ENCODE measurements around the gene RBMS3. TPM values are rescaled to one million over a fixed set of nuclear protein-coding genes. Genes with fewer than 3 reads are reported as not detected.
"Not testable (repeated sequence)": the region's sequence is repeated elsewhere in the genome, so short reads cannot be mapped to it uniquely, and the experiment has no call there.

Gene RBMS3
- total RNA-seq, result 7.7 and 13.2 TPM in 2 replicates

DNA sequence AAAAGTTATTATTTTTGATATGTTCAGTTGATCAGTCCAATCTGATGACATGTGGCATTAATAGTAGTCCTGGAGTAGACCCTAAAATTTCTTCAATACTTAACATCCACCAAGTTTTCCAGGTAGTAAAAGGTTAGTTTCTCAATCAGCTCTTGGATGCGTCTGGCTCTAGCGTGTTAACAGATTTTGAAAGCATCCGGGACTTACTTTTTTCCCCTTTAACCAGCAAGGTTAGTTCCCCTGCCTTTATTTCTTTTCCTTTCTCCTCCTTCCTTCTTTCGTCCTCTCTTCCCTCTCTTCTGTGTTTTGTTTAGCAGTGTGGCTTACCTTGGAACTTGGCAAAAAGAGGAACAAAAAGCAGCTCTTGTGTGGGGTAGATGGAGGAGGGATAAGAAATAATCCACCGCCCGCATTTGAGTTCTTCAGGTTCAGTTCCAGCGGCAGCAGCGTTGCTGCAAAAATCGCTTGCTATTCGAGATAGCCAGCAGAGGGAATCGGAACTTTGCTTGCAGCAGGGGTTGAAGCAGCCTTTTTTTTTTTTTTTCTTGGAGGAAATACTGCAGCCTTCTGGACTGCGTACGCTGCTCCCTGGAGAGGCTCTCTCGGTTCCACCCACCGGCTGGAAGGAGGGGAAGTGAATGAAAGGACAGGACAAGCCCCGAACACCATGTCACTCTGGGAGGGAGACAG lies at the start of gene RBMS3:
TSS of gene RBMS3 (plus strand) at position 668 of the 690 bp plus-strand sequence.
- H3K4me3 ChIP-seq (ENCODE audit: low read depth, low read length), result peak within 1 kb of the TSS; percentile 65
- TF ChIP-seq, protein P1, sequence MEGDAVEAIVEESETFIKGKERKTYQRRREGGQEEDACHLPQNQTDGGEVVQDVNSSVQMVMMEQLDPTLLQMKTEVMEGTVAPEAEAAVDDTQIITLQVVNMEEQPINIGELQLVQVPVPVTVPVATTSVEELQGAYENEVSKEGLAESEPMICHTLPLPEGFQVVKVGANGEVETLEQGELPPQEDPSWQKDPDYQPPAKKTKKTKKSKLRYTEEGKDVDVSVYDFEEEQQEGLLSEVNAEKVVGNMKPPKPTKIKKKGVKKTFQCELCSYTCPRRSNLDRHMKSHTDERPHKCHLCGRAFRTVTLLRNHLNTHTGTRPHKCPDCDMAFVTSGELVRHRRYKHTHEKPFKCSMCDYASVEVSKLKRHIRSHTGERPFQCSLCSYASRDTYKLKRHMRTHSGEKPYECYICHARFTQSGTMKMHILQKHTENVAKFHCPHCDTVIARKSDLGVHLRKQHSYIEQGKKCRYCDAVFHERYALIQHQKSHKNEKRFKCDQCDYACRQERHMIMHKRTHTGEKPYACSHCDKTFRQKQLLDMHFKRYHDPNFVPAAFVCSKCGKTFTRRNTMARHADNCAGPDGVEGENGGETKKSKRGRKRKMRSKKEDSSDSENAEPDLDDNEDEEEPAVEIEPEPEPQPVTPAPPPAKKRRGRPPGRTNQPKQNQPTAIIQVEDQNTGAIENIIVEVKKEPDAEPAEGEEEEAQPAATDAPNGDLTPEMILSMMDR (conservative IDR thresholded peaks at IDR 0.05; ENCODE audit: low read depth, low read length), result peak; percentile 59
- peak; percentile 84 for DNase-seq (ENCODE audit: low read depth)

DNA sequence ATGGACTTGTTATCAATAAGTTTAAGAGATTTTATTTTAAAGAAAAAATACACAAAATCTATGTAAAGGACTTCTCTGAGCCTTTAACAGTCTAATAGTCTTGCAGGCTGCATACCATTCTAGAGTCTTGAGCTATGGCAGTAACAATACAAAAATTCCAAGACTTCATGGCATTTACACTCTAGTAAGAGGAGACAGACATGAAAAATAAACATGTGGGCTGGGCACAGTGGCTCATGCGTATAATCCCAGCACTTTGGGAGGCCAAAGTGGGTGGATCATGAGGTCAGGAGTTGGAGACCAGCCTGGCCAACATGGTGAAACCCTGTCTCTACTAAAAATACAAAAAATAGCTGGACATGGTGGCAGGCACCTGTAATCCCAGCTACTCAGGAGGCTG lies 47.7 kb upstream of the RBMS3 start:
- peak; percentile 26 for DNase-seq (ENCODE audit: low read depth)
- H3K4me3 ChIP-seq (ENCODE audit: low read depth, low read length), result not testable (repeated sequence)

DNA sequence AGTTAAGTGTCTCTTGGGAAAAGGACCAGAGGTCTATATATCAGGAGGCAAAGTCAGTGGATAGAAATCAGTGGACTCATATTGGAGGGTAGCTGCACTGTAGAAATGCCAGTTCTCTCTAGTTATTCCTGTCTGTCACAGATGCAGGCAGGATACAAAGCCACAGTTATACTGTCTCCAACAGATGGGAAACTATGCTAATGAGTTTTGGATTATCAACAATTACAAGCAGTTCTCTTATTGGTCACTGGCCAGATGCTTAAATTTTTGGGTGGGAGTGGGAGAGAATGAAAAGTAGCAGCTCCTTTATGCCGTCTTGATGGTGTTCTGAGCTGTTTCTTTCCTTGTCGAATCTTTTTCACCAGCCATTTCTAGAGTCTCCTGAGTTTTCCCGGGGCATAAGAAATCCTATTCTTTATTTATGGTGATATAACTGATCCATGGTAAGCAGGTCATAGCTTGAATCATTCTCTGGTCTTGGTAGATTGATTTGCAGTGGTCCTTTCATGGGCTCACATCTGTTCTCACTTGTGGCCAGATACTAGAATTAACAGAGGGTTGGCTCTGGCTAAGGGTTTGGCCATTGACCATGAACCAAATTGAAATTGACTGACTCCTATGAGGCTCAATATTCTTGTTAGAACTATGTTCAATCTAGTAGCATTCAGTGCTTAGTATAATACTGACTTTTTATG lies 44.6 kb upstream of the RBMS3 start:
- no peak overlapping the region for H3K4me3 ChIP-seq (ENCODE audit: low read depth, low read length)
- no peak for DNase-seq (ENCODE audit: low read depth)
- TF ChIP-seq, protein P1 (conservative IDR thresholded peaks at IDR 0.05; ENCODE audit: low read depth, low read length), result no peak

DNA sequence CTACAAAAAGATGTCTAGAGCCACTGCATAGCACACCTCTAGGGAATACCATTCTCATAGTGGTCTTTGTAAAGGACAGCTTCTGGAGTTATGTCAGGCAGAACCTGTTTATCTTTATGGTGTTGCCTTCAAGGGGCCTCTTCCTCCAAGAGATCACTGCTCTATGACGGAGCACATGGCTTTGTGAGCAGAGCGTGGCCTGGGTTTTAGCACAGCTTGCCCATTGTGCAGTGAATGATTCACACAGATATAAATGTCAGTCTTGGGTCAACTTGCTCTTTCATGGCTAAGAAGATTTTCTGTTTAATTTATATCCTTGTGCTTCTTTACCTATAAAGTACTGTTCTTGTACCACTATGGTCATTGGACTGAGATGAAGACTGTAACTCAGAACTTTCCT lies 41.5 kb upstream of the RBMS3 start:
- no peak overlapping the region for H3K4me3 ChIP-seq (ENCODE audit: low read depth, low read length)
- no peak for DNase-seq (ENCODE audit: low read depth)
- TF ChIP-seq, protein P1 (conservative IDR thresholded peaks at IDR 0.05; ENCODE audit: low read depth, low read length), result no peak

DNA sequence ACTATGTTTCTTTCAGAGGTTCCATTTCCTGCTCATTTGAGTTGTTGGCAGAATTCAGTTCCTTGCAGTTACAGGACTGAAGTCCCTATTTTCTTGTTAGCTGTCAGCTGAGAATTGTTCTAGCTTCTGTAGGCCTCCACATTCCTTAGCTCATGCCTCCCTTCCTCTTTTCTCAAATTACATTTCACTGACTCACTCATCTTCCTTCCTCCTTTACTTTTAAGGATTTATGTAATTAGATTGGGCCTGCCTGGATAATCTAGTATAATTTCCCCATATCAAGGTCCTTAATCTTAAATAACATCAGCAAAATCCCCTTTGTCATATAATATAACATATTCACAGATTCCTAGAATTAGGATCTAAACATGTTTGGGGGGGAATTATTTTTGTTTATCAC lies 40.6 kb upstream of the RBMS3 start:
- TF ChIP-seq, protein P1 (conservative IDR thresholded peaks at IDR 0.05; ENCODE audit: low read depth, low read length), result no peak
- DNase-seq (ENCODE audit: low read depth), result peak; percentile 29
- H3K4me3 ChIP-seq (ENCODE audit: low read depth, low read length), result no peak overlapping the region

DNA sequence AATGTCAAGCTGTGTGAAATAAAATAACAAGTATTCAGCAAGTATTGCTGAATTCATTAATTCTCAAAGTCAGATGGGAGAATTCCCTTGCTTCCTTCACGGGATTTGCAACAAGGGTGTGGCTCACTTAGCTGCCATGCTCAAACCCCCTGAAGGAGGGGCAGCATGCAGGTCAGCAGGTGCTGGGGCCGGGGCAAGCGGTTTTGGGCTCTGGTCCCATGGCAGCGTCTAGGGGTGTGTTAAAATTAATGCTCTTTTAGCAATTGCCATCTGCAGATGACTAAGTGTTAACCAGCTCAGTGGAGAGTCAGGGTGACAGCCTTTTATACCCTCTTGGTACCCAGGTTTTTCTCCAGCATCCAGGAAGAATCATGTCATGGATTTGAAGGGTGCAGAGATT lies 40.0 kb upstream of the RBMS3 start:
- TF ChIP-seq, protein P1 (conservative IDR thresholded peaks at IDR 0.05; ENCODE audit: low read depth, low read length), result no peak
- DNase-seq (ENCODE audit: low read depth), result no peak
- no peak overlapping the region for H3K4me3 ChIP-seq (ENCODE audit: low read depth, low read length)

DNA sequence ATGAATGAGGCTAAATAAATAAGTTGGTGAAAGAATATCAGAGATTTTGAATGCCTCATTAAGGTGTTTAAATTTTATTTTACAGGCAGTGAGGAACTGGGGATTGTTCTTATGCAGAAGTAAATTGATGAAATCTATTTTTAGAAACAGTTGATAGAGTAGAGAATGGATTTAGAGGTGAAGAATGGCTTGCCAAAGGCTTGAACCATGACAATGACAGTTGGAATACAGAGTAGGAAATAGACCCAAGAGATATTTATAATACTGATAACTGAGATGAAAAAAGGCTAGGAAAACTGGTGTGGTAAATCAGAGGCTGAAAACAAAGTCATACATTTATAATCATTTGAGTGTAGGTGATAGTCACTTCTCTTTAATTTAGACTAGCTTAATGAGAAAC lies 39.0 kb upstream of the RBMS3 start:
- no peak for DNase-seq (ENCODE audit: low read depth)
- TF ChIP-seq, protein P1 (conservative IDR thresholded peaks at IDR 0.05; ENCODE audit: low read depth, low read length), result no peak
- no peak overlapping the region for H3K4me3 ChIP-seq (ENCODE audit: low read depth, low read length)

Measured in epithelial cell of proximal tubule (primary cell).